Measurements from ENCODE around the gene TIMELESS. TPM values are rescaled to one million over a fixed set of nuclear protein-coding genes. Genes with fewer than 3 reads are reported as not detected.
A peak's percentile ranks its signal among the peaks of the same experiment; 100 is the strongest.
"Not testable (repeated sequence)": the region's sequence is repeated elsewhere in the genome, so short reads cannot be mapped to it uniquely, and the experiment has no call there.

Gene TIMELESS, protein sequence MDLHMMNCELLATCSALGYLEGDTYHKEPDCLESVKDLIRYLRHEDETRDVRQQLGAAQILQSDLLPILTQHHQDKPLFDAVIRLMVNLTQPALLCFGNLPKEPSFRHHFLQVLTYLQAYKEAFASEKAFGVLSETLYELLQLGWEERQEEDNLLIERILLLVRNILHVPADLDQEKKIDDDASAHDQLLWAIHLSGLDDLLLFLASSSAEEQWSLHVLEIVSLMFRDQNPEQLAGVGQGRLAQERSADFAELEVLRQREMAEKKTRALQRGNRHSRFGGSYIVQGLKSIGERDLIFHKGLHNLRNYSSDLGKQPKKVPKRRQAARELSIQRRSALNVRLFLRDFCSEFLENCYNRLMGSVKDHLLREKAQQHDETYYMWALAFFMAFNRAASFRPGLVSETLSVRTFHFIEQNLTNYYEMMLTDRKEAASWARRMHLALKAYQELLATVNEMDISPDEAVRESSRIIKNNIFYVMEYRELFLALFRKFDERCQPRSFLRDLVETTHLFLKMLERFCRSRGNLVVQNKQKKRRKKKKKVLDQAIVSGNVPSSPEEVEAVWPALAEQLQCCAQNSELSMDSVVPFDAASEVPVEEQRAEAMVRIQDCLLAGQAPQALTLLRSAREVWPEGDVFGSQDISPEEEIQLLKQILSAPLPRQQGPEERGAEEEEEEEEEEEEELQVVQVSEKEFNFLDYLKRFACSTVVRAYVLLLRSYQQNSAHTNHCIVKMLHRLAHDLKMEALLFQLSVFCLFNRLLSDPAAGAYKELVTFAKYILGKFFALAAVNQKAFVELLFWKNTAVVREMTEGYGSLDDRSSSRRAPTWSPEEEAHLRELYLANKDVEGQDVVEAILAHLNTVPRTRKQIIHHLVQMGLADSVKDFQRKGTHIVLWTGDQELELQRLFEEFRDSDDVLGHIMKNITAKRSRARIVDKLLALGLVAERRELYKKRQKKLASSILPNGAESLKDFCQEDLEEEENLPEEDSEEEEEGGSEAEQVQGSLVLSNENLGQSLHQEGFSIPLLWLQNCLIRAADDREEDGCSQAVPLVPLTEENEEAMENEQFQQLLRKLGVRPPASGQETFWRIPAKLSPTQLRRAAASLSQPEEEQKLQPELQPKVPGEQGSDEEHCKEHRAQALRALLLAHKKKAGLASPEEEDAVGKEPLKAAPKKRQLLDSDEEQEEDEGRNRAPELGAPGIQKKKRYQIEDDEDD
- 1 to 10 TPM; 2.3 to 4.1 (median 2.4) TPM for total RNA-seq

DNA sequence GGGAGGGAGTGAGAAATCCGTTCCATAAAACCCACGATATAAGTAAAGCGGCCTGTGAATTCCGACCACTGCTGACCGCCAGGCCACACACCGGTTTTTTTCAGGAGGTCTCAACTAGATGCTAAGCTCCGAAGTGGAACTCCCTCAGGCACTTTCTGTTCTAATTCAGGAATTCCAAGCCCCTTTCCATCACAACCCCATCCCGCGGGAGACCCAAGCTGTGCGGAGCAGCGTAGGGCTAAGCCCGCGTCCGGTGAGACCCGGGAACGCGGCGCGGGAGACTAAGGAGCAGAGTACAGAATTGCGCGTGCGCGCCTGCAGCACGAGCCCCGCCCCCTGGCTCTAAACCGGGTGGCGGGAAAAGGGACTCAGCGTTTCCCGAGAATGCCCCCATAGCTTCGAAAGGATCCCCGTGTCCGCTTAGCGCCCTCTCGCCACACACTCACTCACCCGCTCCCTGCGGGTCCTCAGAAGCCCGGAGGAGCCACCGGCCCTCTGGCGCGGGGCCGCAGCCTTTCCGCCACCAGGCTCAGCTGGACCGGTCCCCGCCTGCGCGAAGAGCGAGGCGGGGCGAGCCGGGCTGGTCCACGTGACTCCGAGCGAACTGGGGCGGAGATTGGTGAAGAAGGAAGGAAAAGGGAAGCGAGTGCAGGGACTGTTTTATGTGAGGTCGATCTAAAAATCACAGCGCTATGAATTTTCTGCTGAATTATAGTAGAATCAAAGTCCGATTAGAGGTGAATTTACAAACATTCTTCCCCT, at the start of gene TIMELESS:
TSS of gene TIMELESS (minus strand) at position 567 of the 762 bp plus-strand sequence. CDS start 15,256 bp downstream, outside the sequence.
- 0% methylated on average over 30 of the region's 58 CpGs for WGBS

DNA sequence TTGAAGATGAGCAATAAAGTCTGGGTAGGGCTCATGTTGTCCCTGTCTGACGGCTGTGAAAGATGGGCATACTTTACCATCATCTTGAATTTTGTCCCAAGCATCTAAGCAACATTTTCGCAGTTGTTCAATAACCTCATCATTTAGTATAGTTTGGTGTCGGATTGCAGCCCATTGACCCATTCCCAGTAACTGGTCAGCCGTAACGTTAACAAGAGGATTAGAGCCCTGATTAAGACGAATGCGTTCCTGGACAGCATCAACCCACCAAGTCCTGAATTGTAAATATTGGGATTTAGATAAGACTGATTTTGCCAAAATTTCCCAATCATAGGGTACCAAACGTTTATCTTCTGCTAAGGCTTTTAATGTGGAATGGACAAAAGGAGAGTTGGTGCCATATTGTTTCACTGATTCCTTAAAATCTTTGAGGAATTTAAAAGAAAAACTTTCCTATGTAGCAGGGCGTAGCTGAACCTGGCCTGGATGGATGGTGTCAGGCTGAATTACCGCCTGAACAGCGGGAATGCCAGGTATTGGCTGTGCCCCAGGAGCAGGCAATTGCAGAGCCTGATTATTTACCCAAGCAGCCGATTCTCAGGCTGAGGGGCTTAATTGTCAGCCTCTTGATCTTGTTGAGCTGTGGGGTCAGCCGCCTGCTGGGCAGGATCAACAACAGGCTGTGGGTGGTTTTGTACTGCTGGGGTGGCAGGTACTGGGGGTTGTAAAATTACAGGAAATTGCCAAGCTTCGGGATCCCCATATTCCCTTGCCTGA, 49.1 kb upstream of the TIMELESS start:
- H3K27ac ChIP-seq (replicated peaks in 1 of 4); H3K4me1 ChIP-seq; H3K9me3 ChIP-seq; H3K27me3 ChIP-seq; H3K4me3 ChIP-seq; intact Hi-C loops (cut with DNase I); H3K36me3 ChIP-seq; DNase-seq (ENCODE audit: extremely low spot score): not testable (repeated sequence)
- 80% methylated on average over 9 of the region's 14 CpGs for WGBS

More for the DNA sequence above, at the start of gene TIMELESS:
- Histone ChIP-seq H3K4me1 (peaks cover 10 to 15% (median 13%) of the 10 kb centered on the region in 4 donors), H3K27me3 (no peaks in the 10 kb centered on the region), H3K4me3 (peak within 1 kb of the TSS; percentile 71 to 80 (median 77)), H3K9me3 (no peaks in the 10 kb centered on the region), H3K36me3 (no peaks in the 10 kb centered on the region), H3K27ac (replicated peaks in 1 of 4) (peak within 1 kb of the TSS; percentile 86 to 94 (median 91))
- TF ChIP-seq POLR2A (IDR thresholded peaks at IDR 0.05; ENCODE audit: low read depth) = peak; percentile 51
- no peak for TF ChIP-seq EP300 (IDR thresholded peaks at IDR 0.05)
- TF ChIP-seq POLR2AphosphoS5 (IDR thresholded peaks at IDR 0.05) = peak; percentile 83 to 95
- TF ChIP-seq, protein P1, sequence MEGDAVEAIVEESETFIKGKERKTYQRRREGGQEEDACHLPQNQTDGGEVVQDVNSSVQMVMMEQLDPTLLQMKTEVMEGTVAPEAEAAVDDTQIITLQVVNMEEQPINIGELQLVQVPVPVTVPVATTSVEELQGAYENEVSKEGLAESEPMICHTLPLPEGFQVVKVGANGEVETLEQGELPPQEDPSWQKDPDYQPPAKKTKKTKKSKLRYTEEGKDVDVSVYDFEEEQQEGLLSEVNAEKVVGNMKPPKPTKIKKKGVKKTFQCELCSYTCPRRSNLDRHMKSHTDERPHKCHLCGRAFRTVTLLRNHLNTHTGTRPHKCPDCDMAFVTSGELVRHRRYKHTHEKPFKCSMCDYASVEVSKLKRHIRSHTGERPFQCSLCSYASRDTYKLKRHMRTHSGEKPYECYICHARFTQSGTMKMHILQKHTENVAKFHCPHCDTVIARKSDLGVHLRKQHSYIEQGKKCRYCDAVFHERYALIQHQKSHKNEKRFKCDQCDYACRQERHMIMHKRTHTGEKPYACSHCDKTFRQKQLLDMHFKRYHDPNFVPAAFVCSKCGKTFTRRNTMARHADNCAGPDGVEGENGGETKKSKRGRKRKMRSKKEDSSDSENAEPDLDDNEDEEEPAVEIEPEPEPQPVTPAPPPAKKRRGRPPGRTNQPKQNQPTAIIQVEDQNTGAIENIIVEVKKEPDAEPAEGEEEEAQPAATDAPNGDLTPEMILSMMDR (IDR thresholded peaks at IDR 0.05) = peak in 2 of 3 experiments; percentile 7 to 20
- DNase-seq (ENCODE audit: extremely low spot score) = peak; percentile 96
- intact Hi-C loops (cut with DNase I) = no loop called here

DNA sequence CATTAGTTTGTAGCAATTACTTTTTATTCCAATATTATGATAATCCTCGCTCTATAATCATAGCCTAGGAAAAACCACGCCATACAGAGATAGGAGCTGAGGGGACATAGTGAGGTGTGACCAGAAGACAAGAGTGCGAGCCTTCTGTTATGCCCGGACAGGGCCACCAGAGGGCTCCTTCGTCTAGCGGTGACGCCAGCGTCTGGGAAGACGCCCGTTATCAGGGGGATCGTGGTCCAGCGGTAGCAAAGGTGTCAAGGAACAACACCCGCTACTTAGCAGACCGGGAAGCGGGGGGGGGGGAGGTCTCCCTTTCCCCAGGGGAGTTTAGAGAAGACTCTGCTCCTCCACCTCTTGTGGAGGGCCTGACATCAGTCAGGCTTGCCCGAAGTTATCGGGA, 47.5 kb upstream of the TIMELESS start:
- H3K4me1 ChIP-seq; H3K27me3 ChIP-seq; H3K9me3 ChIP-seq; DNase-seq (ENCODE audit: extremely low spot score); H3K27ac ChIP-seq (replicated peaks in 1 of 4); intact Hi-C loops (cut with DNase I); H3K36me3 ChIP-seq: not testable (repeated sequence)
- H3K4me3 ChIP-seq = peak overlapping the region in 2 of 4 donors; percentile 18 to 35
- TF ChIP-seq, protein P1 (IDR thresholded peaks at IDR 0.05) = peak in 2 of 3 experiments; percentile 33 to 44
- WGBS = 9% methylated on average over 12 of the region's 17 CpGs

DNA sequence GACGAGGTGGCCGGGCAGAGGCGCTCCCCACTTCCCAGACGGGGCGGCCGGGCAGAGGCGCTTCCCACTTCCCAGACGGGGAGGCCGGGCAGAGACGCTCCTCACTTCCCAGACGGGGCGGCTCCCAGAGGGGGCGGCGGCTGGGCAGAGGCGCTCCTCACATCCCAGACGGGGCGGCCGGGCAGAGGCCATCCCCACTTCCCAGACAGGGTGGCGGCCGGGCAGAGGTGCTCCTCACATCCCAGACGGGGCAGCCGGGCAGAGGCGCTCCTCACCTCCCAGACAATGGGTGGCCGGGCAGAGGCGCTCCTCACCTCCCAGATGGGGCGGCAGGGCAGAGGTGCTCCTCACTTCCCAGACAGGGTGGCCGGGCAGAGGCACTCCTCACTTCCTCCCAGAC, 45.3 kb upstream of the TIMELESS start:
- H3K36me3 ChIP-seq; H3K9me3 ChIP-seq; H3K27ac ChIP-seq (replicated peaks in 1 of 4); H3K27me3 ChIP-seq; H3K4me3 ChIP-seq; DNase-seq (ENCODE audit: extremely low spot score); intact Hi-C loops (cut with DNase I); H3K4me1 ChIP-seq: not testable (repeated sequence)
- WGBS = 82% methylated on average over 13 of the region's 27 CpGs

DNA sequence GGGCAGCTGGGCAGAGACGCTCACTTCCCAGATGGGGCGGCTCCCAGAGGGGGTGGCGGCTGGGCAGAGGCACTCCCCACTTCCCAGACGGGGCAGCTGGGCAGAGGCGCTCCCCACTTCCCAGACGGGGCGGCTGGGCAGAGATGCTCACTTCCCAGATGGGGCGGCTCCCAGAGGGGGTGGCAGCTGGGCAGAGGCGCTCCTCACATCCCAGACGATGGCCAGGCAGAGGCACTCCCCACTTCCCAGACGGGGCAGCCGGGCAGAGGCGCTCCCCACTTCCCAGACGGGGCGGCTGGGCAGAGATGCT, 44.8 kb upstream of the TIMELESS start:
- WGBS = 100% methylated on average over 8 of the region's 15 CpGs
- H3K36me3 ChIP-seq; intact Hi-C loops (cut with DNase I): not testable (repeated sequence)

DNA sequence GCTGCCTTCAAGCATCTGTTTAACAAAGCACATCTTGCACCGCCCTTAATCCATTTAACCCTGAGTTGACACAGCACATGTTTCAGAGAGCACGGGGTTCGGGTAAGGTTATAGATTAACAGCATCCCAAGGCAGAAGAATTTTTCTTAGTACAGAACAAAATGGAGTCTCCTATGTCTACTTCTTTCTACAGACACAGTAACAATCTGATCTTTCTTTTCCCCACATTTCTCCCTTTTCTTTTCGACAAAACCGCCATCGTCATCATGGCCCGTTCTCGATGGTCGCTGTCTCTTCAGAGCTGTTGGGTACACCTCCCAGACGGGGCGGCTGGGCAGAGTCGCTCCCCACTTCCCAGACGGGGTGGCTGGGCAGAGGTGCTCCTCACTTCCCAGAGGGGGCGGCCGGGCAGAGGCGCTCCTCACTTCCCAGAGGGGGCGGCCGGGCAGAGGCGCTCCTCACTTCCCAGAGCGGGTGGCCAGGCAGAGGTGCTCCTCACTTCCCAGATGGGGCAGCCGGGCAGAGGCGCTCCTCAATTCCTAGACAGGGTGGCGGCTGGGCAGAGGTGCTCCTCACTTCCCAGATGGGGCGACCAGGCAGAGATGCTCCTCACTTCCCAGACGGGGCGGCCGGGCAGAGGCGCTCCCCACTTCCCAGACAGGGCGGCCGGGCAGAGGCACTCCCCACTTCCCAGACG, 44.3 kb upstream of the TIMELESS start:
- H3K27ac ChIP-seq (replicated peaks in 1 of 4); H3K4me3 ChIP-seq; H3K4me1 ChIP-seq; H3K36me3 ChIP-seq; H3K27me3 ChIP-seq; H3K9me3 ChIP-seq; DNase-seq (ENCODE audit: extremely low spot score); intact Hi-C loops (cut with DNase I): not testable (repeated sequence)
- 88% methylated on average over 21 of the region's 31 CpGs for WGBS

More for the DNA sequence above, 44.8 kb upstream of the TIMELESS start:
- not testable (repeated sequence) for H3K27ac ChIP-seq (replicated peaks in 1 of 4); H3K9me3 ChIP-seq; DNase-seq (ENCODE audit: extremely low spot score); H3K27me3 ChIP-seq; H3K4me1 ChIP-seq; H3K4me3 ChIP-seq
